VCaP (cell line): ENCODE measurements around the gene FNIP1.

ENCODE experiments used
- H3K27ac ChIP-seq: fragments of 450-650 bp; 2 replicates; pipeline ENCODE4 v1.5.1; 2017
- TF ChIP-seq, protein P1 (sequence below): fragments of 450-650 bp; conservative IDR thresholded peaks from 2 replicates; pipeline ENCODE4 v1.5.1; 2017; ENCODE audit warnings: mild to moderate bottlenecking, moderate library complexity

Gene FNIP1

DNA sequence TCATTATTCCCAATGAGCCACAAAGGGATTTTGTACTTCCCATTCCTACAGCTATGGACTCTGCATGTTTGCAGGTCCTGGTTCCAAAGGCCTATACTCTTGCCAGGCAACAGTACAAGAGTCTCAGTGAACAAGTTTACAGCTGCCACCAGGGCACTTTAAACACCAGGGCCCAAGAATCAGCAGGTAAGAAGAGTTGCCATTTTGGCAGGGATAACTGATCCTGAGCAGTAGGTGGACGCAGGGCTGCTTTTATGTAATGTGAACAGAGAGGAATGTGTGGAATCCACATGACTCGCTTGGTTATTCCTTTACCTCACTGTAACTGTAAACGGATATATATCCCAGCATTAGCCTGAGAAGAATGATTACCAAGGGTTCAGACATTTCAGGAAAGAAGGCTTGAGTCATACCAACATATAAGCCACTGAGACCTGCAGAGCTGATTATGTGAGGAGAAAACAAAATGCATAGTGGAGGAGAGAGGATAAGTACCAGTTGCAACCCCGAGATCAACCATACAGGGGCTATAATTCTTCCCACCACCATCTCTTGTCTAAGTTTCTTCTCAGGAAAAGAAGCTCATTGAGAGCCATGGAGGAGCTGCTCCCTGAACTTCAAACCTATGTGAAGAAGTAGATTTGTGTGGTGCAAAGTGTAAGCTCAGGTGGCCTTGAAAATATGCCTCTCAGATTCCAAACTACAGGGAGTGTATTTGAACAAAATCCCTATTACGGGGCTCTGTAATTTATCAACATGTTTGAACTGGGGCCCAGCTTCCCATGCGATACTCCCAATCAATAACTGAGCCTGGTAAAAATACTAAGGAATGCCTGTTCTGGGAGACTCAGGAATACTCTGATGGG, 186.4 kb downstream of the FNIP1 start:
- TF ChIP-seq, protein P1, sequence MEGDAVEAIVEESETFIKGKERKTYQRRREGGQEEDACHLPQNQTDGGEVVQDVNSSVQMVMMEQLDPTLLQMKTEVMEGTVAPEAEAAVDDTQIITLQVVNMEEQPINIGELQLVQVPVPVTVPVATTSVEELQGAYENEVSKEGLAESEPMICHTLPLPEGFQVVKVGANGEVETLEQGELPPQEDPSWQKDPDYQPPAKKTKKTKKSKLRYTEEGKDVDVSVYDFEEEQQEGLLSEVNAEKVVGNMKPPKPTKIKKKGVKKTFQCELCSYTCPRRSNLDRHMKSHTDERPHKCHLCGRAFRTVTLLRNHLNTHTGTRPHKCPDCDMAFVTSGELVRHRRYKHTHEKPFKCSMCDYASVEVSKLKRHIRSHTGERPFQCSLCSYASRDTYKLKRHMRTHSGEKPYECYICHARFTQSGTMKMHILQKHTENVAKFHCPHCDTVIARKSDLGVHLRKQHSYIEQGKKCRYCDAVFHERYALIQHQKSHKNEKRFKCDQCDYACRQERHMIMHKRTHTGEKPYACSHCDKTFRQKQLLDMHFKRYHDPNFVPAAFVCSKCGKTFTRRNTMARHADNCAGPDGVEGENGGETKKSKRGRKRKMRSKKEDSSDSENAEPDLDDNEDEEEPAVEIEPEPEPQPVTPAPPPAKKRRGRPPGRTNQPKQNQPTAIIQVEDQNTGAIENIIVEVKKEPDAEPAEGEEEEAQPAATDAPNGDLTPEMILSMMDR: no peak

DNA sequence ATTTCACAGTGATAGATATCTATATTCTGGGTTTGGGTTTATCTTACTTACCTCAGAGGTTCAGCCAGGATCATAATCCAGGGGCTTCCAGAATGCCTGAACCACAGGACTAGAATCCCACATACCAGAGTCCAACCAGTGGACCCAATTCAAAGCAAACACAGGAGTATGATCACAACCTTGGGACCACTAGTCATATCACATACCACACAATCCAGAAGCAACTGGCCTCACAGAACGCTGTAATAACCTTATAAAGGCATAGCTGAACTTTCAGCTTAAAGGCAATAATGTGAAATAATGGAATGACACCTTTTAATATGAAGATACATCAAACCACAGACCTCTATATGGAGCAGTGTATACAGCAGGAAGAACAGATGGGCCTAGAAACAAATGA, 187.0 kb downstream of the FNIP1 start:
- TF ChIP-seq, protein P1: no peak
- no peak overlapping the region for H3K27ac ChIP-seq

More for the DNA sequence above, 186.4 kb downstream of the FNIP1 start:
- H3K27ac ChIP-seq: no peak overlapping the region

DNA sequence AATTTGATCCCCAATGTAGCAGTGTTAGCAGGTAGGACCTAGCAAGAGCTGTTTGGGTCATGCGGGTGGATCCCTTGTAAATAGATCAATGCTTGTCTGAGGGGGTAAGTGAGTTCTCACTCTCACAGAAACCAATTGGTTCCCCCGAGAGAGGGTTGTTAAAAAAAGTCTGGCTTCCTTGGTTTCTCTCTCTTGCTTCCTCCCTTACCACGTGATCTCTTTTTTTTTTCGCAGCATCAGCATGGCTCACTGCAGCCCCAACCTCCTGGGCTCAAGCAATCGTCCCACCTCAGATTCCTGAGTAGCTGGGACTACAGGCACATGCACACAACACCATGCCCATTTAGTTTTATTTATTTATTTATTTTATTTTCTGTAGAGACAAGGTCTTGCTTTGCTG, 188.2 kb downstream of the FNIP1 start:
- no peak overlapping the region for H3K27ac ChIP-seq
- TF ChIP-seq, protein P1: no peak

DNA sequence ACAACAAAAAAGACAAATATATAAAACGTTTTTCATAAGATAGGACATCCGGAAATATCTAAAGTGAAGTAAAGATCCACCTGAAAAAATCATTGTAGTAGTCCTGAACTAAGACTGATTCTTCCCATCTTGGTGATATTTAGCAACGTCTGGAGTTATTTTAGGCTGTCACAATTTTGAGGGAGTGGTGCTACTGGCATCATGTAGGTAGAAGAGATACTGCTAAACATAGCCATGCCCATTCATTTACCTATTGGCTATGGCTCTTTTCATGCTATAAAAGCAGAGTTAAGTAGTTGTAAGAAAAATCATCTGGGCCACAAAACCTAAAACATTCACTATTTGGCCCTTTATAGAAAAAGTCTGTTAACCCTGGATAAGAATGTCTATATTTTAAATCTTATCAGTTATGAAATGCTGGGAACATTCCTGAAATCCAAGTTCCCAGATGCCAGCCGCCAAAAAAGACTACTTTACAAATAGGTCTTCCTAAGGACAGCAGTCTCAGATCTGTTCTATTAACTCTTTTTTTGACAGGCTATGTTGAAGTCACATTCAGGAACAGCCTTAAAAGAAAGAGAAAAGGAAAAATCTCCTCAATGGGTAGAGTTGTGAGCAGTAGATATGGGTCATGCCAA, 188.8 kb downstream of the FNIP1 start:
- TF ChIP-seq, protein P1: no peak
- no peak overlapping the region for H3K27ac ChIP-seq

DNA sequence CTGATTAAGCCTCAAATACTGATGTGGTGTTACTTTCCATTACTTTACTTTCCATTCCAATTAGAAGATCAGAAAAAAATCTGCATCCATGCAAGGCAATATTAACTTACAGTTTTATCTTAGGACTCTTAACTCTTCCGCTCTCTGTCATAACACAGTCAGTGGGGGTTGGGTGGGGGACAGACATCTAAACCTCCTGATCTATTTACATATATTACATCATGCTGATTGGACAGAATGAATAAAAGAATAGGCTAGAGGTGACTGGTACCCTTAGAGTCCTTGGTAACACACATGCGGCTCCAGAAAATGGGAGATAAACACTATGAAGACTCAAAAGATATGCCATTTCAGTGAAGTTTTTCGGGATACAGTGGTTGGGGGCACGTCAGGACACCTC, 189.4 kb downstream of the FNIP1 start:
- TF ChIP-seq, protein P1: no peak
- H3K27ac ChIP-seq: no peak overlapping the region

DNA sequence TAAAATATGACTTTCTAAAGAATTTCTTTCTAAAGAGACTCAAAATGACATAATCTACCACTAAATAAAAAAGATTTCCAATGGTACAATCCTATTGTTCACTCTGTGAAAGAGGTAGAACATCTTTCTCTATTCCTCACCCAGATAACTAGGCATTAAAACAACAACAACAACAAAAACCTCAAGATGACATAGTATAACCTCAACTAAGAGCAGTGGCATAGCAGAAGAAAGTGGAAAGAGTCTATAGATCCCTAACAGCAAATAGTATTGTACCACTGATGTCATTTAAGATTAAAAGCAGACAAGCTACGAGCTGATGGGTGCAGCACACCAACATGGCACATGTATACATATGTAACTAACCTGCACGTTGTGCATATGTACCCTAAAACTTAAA, 191.7 kb downstream of the FNIP1 start:
- TF ChIP-seq, protein P1: no peak
- no peak overlapping the region for H3K27ac ChIP-seq

DNA sequence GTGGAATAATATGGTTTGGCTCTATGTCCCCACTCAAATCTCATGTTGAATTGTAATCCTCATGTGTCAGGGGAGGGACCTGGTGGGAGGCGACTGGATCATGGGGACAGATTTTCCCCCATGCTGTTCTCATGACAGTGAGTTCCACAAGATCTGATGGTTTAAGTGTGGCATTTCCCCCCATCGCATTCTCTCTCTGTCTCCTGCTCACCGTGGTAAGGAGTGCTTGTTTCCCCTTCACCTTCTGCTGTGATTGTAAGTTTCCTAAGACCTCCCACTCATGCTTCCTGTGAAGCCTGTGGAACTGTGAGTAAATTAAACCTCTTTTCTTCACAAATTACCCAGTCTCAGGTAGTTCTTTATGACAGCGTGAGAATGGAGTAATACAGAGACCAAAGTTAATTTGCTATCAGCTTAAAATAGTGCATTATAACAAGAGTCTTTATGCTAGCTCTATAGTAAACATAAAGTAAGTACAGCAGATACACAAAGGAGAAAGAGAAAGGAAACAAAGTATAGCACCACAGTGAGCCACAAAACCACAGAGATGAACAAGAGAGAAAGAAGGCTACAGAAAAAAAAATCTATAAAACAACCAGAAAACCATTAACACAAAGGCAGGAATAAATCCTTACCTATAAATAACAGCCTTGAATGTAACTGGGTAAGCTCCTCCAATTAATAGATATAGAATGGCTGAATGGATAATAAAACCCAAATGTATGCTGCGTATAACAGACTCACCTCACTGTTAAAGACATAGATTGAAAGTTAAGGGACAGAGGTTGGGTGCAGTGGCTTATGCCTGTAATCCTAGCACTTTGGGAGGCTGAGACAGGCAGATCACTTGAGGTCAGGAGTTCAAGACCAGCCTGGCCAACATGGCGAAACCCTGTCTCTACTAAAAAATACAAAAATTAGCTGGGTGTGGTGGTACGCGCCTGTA, 201.5 kb downstream of the FNIP1 start:
- no peak overlapping the region for H3K27ac ChIP-seq
- TF ChIP-seq, protein P1: no peak
